Natural killer cell (primary cell): ENCODE data around the gene CAPG. TPM values are rescaled to one million over a fixed set of nuclear protein-coding genes. Genes with fewer than 3 reads are reported as not detected.
A peak's percentile ranks its signal among the peaks of the same experiment; 100 is the strongest.

Source experiments
- ATAC-seq, 3 donors: fragments of 150-1000 bp in 2 of 3; fragments of 200-7000 bp in 1 of 3; cut with Tn5 transposase; 1 replicate in 1 of 3; 2 replicates in 2 of 3; pipeline ENCODE4 v1.10.0; 2021; ENCODE audit warnings: mild to moderate bottlenecking in 2 of 3, moderate library complexity in 2 of 3
- DNase-seq, 2 donors: peaks; one replicate each; pipeline versions ENCODE4 v3.0.0 to v3.0.0-alpha.2; 2013 to 2021; ENCODE audit warnings: mixed read lengths in 1 of 2
- H3K27ac ChIP-seq: one replicate; pipeline ENCODE4 v1.5.1; 2013; ENCODE audit warnings: mild to moderate bottlenecking, low read length
- H3K27me3 ChIP-seq: one replicate; pipeline ENCODE4 v1.6.1; 2013; ENCODE audit warnings: low read length; ENCODE audit not compliant: control insufficient read depth, insufficient read depth
- H3K36me3 ChIP-seq: one replicate; pipeline ENCODE4 v1.6.1; 2013; ENCODE audit warnings: low read length; ENCODE audit not compliant: control insufficient read depth, insufficient read depth
- H3K4me1 ChIP-seq: one replicate; pipeline ENCODE4 v1.6.1; 2013; ENCODE audit warnings: low read length; ENCODE audit not compliant: control insufficient read depth, insufficient read depth
- H3K4me3 ChIP-seq: one replicate; pipeline ENCODE4 v1.5.1; 2013; ENCODE audit warnings: low read length
- H3K9me3 ChIP-seq: one replicate; pipeline ENCODE4 v1.6.1; 2013; ENCODE audit warnings: low read length; ENCODE audit not compliant: control insufficient read depth, insufficient read depth
- H3K27ac Mint-ChIP-seq, 2 donors: one replicate each; pipeline ENCODE4 v1.8.0; 2022; ENCODE audit warnings: mild to moderate bottlenecking in 2 of 2, mixed read lengths in 2 of 2, moderate library complexity in 1 of 2
- H3K27me3 Mint-ChIP-seq, 2 donors: one replicate each; pipeline ENCODE4 v1.8.0; 2022; ENCODE audit warnings: low read depth in 2 of 2, mixed read lengths in 2 of 2
- H3K36me3 Mint-ChIP-seq: one replicate; pipeline ENCODE4 v1.8.0; 2022; ENCODE audit warnings: mixed read lengths
- H3K4me1 Mint-ChIP-seq, 2 donors: one replicate each; pipeline ENCODE4 v1.8.0; 2022; ENCODE audit warnings: mixed read lengths in 2 of 2
- H3K4me3 Mint-ChIP-seq: one replicate; pipeline ENCODE4 v1.8.0; 2022; ENCODE audit warnings: mild to moderate bottlenecking, moderate library complexity, mixed read lengths
- H3K9me3 Mint-ChIP-seq, 2 donors: one replicate each; pipeline ENCODE4 v1.8.0; 2022; ENCODE audit warnings: mixed read lengths in 2 of 2
- WGBS: methylation state at CpG from one replicate; pipeline ENCODE4 v1.1.7; 2013; ENCODE audit warnings: missing lambda C conversion rate; ENCODE audit not compliant: insufficient coverage; 5-methylcytosine and 5-hydroxymethylcytosine counted together
- intact Hi-C: fragments of 100-400 bp; cut with micrococcal nuclease; formaldehyde crosslinking; loops from one replicate; pipeline ENCODE4 v1.14.2; 2022
- total RNA-seq, 4 donors: library from RNA; stranded (reverse); fragments of 120-200 nt in 1 of 4; gene quantifications; one replicate each; pipeline versions ENCODE4 v1.2.3 to v1.2.4, GENCODE V29; 2013 to 2022
- TF ChIP-seq, protein P1 (sequence below): fragments of 200-600 bp; IDR thresholded peaks from one replicate; pipeline ENCODE4 v1.8.0; 2022; ENCODE audit warnings: antibody characterized with exemption

Gene CAPG
- total RNA-seq, 3 donors from 2014 or later (not counting 1 experiment from before 2014, with no cell fraction given) = 10.6 to 50.3 (median 19.3) TPM

DNA sequence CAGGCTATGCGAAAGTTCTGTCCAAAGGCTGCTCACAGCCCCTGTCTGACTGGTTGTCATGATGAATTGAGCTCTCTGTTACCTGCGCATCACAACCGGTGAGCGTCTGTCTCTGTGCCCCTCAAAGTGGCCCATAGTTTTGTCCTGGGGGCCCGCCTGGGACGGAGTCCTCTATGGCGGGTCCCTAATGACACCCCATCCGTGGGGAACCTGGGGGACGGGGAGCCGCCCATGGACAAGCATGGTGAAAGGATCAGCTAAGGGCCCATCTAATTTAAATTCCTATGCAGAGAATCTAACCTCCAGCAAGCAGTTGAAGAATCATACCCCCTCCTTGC is 55.1 kb downstream of the CAPG start:
- H3K4me3 ChIP-seq = peak overlapping the region; percentile 70
- H3K4me1 ChIP-seq = peaks cover 19% of the 10 kb centered on the region
- TF ChIP-seq, protein P1, sequence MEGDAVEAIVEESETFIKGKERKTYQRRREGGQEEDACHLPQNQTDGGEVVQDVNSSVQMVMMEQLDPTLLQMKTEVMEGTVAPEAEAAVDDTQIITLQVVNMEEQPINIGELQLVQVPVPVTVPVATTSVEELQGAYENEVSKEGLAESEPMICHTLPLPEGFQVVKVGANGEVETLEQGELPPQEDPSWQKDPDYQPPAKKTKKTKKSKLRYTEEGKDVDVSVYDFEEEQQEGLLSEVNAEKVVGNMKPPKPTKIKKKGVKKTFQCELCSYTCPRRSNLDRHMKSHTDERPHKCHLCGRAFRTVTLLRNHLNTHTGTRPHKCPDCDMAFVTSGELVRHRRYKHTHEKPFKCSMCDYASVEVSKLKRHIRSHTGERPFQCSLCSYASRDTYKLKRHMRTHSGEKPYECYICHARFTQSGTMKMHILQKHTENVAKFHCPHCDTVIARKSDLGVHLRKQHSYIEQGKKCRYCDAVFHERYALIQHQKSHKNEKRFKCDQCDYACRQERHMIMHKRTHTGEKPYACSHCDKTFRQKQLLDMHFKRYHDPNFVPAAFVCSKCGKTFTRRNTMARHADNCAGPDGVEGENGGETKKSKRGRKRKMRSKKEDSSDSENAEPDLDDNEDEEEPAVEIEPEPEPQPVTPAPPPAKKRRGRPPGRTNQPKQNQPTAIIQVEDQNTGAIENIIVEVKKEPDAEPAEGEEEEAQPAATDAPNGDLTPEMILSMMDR = no peak
- peaks cover 46 to 50% of the 10 kb centered on the region in 2 donors for H3K4me1 Mint-ChIP-seq
- ATAC-seq (no peak), DNase-seq (no peak)
- no peaks in the 10 kb centered on the region for H3K9me3 Mint-ChIP-seq
- H3K36me3 Mint-ChIP-seq = peaks cover 9% of the 10 kb centered on the region
- H3K9me3 ChIP-seq = no peaks in the 10 kb centered on the region
- intact Hi-C loops = no loop called here
- H3K27ac Mint-ChIP-seq = peak overlapping the region; percentile 96 to 100
- peak overlapping the region; percentile 98 for H3K4me3 Mint-ChIP-seq
- peaks cover 29% of the 10 kb centered on the region for H3K36me3 ChIP-seq
- WGBS = 16% methylated on average over 8 of the region's 10 CpGs
- H3K27ac ChIP-seq = peak overlapping the region; percentile 84
- no peaks in the 10 kb centered on the region for H3K27me3 ChIP-seq
- H3K27me3 Mint-ChIP-seq = no peaks in the 10 kb centered on the region

DNA sequence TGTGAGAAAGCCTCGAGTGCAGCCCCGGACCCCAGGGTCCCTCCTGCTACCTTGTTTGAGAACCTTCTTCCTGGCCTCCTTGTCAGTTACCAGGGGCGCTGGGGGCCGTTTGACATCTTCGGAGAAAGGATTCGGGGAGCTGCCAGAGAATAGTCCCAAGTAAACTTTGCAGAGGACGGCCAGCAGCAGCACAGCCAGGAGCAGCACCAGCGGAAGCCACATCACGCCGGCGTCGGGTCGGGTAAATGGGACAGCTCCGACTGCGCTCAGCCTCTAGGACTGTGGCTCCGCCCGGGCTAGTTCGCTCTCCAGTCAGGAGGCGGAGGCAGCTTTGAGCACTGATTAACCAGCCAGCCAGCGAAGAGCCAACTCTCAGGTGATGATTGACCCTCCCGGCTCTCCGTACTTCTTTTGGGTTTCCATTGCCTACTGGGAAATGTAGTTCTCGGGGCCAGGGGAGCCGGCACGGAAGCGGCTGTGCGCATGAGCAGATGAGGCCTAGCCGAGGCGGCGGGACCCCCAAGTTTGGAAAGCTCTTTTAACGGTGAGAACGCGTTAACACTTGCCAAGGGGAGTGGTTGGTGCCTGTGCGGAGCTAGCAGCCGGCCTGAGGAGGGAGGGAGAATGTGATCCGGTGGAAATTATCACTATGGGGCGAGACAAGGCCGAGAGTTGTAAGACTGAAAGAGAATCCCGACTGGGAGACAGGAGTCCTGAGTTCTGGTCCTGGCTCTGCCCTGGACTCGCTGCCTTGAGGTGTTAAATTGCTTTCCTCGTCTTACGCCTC is 55.7 kb downstream of the CAPG start, which contains the start of the genes ELMOD3 and RETSAT:
ELMOD3 (plus strand) TSS at position 484 of the 787 bp plus-strand sequence. CDS start 2,430 bp downstream, outside the sequence.
RETSAT (minus strand) TSS at position 243 of the 787 bp plus-strand sequence; CDS start at position 222, 21 bp downstream.
- Mint-ChIP-seq H3K36me3 (peaks cover 10% of the 10 kb centered on the region), H3K9me3 (no peaks in the 10 kb centered on the region), H3K27me3 (no peaks in the 10 kb centered on the region), H3K4me1 (peaks cover 46 to 50% of the 10 kb centered on the region in 2 donors), H3K27ac (peak within 1 kb of the TSS; percentile 96 to 100), H3K4me3 (peak within 1 kb of the TSS; percentile 98)
- ATAC-seq = peak; percentile 97 to 100 (median 97)
- intact Hi-C loops = loop anchor here (1.0 kb wide), 2 partner anchors 26 to 207 kb away; partner anchors contain the start of gene GGCX
- peaks cover 35% of the 10 kb centered on the region for H3K36me3 ChIP-seq
- H3K4me1 ChIP-seq = peaks cover 19% of the 10 kb centered on the region
- peak within 1 kb of the TSS; percentile 84 for H3K27ac ChIP-seq
- H3K27me3 ChIP-seq = no peaks in the 10 kb centered on the region
- peak; percentile 90 to 99 for DNase-seq
- peak within 1 kb of the TSS; percentile 70 for H3K4me3 ChIP-seq
- WGBS = under 1% methylated on average over 42 of the region's 42 CpGs
- TF ChIP-seq, protein P1 = no peak
- no peaks in the 10 kb centered on the region for H3K9me3 ChIP-seq

DNA sequence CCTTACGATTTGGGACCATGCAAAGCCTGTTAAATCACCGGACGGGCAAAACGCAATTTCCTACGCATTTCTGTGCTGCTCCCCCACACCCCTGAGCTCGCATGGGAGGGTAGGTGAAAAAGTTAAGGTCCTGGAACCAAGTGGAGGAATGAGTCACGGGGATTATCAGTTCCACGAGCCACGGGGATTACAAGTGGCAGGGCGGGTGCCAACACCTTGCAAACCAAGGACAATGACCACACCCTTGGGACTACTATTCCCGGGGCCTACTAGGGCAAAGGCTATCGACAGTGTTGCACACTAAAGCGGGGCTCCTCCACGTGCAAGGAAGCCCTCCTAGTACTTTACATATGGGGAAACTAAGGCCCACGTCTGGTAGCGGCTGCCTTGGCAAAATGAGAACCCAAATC is 56.3 kb downstream of the CAPG start:
- Mint-ChIP-seq H3K27ac (peak overlapping the region; percentile 96 to 100), H3K4me3 (peak overlapping the region; percentile 98), H3K4me1 (peaks cover 44 to 48% of the 10 kb centered on the region in 2 donors), H3K27me3 (no peaks in the 10 kb centered on the region), H3K36me3 (peaks cover 10% of the 10 kb centered on the region), H3K9me3 (no peaks in the 10 kb centered on the region)
- intact Hi-C loops = loop anchor here (1.0 kb wide), 2 partner anchors 26 to 207 kb away; partner anchors contain the start of gene GGCX
- no peaks in the 10 kb centered on the region for H3K9me3 ChIP-seq
- no peaks in the 10 kb centered on the region for H3K27me3 ChIP-seq
- DNase-seq (peak in 1 of 2 donors; percentile 36), ATAC-seq (no peak)
- TF ChIP-seq, protein P1 = no peak
- peaks cover 19% of the 10 kb centered on the region for H3K4me1 ChIP-seq
- H3K27ac ChIP-seq = peak overlapping the region; percentile 68
- H3K4me3 ChIP-seq = peak overlapping the region; percentile 70
- H3K36me3 ChIP-seq = peaks cover 36% of the 10 kb centered on the region
- WGBS = 46% methylated on average over 16 of the region's 16 CpGs
